VCaP (cell line): ENCODE measurements around the gene MT1HL1.
"Not testable (repeated sequence)": the region's sequence is repeated elsewhere in the genome, so short reads cannot be mapped to it uniquely, and the experiment has no call there.

Experiments
- H3K27ac ChIP-seq: fragments of 450-650 bp; 2 replicates; pipeline ENCODE4 v1.5.1; 2017
- CTCF ChIP-seq: fragments of 450-650 bp; conservative IDR thresholded peaks from 2 replicates; pipeline ENCODE4 v1.5.1; 2017; ENCODE audit warnings: mild to moderate bottlenecking, moderate library complexity

The MT1HL1 gene

GRCh38 chr1:236990052-236990445 lies 14.2 kb downstream of the MT1HL1 start:
- no peak overlapping the region for H3K27ac ChIP-seq
- no peak for TF ChIP-seq CTCF

- no peak for TF ChIP-seq CTCF
- H3K27ac ChIP-seq, result no peak overlapping the region
Observed at GRCh38 chr1:236989290-236990051, 14.8 kb downstream of the MT1HL1 start.

DNA sequence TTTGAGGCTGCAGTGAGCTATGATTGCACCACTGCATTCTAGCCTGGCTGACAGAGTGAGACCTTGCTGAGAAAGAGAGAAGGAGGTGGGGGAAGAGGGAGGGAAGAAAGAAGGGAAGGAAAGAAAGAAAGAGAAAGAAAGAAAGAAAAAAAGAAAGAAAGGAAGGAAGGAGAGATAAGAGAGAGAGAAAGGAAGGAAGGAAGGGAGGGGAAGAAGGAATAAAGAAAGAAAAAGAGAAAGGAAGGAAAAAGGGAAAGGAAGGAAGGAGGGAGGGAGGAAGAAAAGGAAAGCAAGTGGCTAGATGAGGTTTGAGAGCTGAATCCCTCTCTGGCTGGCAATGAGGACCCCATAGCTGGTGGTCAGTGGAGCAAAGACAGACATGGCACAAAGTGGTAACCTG lies 20.4 kb downstream of the MT1HL1 start:
- H3K27ac ChIP-seq, result no peak overlapping the region
- no peak for TF ChIP-seq CTCF

- no peak overlapping the region for H3K27ac ChIP-seq
- TF ChIP-seq CTCF, result no peak
Observed at GRCh38 chr1:236982380-236982779, 21.9 kb downstream of the MT1HL1 start.

DNA sequence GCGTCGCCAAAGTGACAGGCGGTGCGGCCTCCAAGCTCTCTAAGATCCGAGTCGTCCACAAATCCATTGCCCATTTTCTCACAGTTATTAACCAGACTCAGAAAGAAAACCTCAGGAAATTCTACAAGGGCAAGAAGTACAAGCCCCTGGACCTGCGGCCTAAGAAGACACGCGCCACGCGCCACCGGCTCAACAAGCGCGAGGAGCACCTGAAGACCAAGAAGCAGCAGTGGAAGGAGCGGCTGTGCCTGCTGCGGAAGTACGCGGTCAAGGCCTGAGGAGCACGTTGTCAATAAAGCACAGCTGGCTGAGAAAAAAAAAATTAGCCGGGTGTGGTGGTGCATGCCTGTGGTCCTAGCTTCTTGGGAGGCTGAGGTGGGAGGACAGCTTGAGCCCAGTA lies 22.8 kb downstream of the MT1HL1 start:
- not testable (repeated sequence) for H3K27ac ChIP-seq

DNA sequence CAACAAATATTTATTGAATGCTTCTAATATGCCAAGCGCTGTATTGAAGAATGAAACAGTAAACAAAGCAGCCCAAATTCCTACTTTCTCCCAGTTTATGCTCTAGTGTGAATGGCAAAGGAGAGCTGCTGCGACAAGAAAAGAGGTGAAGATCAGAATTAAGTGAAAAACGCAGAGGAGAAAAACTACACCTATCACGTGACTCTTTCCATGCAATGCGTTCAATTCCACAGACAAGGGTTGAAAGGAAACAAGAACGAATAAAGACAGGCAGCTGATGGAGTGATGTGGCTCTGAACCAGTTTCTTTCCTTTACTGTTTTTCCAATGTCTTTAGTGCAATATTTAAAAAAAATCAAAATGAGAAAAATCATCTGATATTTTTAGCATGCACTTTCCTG lies 23.6 kb downstream of the MT1HL1 start:
- H3K27ac ChIP-seq, result no peak overlapping the region
- TF ChIP-seq CTCF, result no peak

DNA sequence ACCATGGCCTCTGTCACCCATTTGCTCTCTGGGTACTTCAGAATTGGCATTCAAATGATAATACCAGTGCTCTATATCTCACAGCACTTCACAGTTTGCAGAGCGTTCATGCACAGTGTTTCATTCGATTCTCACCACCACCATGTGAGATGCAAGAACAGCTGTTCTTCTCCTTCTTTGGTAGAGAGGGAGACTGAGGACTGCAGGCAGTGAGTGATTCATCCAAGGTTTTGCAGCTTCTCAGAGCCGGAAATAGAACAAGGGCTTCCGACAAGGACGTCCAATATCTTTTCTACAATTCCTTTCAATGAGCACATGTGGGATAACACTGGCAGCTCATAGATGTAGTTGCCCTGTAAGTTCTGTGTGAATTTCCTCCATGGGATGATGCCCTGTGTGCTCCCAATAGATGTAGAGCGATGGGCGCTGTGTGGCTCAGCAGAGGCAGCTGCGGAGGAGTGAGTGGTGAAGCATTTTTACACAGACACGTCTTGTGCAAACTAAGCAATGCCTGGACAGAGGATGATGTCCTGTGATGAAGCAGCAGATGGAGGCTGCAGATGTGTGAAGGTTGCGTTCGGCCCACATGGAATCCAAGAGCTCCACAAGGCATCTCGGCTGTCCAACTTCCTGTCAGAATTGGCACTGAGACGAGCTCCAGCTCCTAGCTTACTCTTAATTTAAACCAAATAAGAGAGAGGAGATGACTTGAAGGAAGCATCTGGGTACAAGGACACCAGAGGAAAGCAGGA lies 24.9 kb downstream of the MT1HL1 start:
- no peak for TF ChIP-seq CTCF
- no peak overlapping the region for H3K27ac ChIP-seq

DNA sequence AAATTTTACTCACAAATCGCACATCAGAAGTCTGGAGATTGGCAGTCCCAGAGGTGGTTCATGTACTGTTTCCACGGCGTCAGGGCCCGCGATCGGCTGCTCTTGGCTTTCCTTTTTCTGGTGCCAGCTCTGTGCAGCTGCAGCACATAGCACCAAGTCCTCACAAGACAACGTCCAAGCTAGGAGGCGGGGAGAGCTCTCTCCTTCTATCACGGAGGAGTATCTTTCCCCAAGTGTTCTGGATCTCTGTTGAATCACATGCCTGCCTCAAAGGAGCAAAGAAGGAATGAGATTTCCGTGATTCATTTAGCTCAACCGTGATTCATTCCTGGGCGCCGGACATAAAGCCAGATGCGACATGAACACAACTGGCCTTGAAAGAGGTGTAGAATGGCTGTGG lies 25.5 kb downstream of the MT1HL1 start:
- H3K27ac ChIP-seq, result no peak overlapping the region
- no peak for TF ChIP-seq CTCF
